Vagina (tissue), 2 donors: ENCODE data around the gene DDHD1. TPM values are rescaled to one million over a fixed set of nuclear protein-coding genes. Genes with fewer than 3 reads are reported as not detected.

Experiments used
- DNase-seq, 2 donors: peaks; one replicate each; pipeline ENCODE4 v3.0.0-alpha.2; 2017; ENCODE audit errors: extremely low spot score in 2 of 2
- H3K27ac ChIP-seq: fragments of 200-600 bp; sonication (generic); one replicate; pipeline ENCODE4 v1.5.1; 2019
- H3K27me3 ChIP-seq: fragments of 200-600 bp; sonication (generic); one replicate; pipeline ENCODE4 v1.5.1; 2019
- H3K36me3 ChIP-seq, 2 donors: fragments of 200-600 bp; sonication (generic); one replicate each; pipeline ENCODE4 v1.5.1; 2017 to 2019
- H3K4me1 ChIP-seq: fragments of 200-600 bp; sonication (generic); one replicate; pipeline ENCODE4 v1.5.1; 2019
- H3K4me3 ChIP-seq, 2 donors: fragments of 200-600 bp; sonication (generic); 1 replicate in 1 of 2; 2 replicates in 1 of 2; pipeline ENCODE4 v1.5.1; 2016 to 2019
- H3K9me3 ChIP-seq: fragments of 200-600 bp; sonication (generic); one replicate; pipeline ENCODE4 v1.5.1; 2019
- POLR2A ChIP-seq, 2 donors: fragments of 450-650 bp; IDR thresholded peaks; one replicate each; pipeline ENCODE4 v1.6.1; 2017; ENCODE audit warnings: antibody characterized with exemption in 2 of 2, mild to moderate bottlenecking in 2 of 2, moderate library complexity in 2 of 2
- POLR2AphosphoS5 ChIP-seq, 2 donors: sonication (generic); formaldehyde crosslinking; IDR thresholded peaks; one replicate each; pipeline ENCODE4 v1.9.0; 2017; ENCODE audit warnings: antibody characterized with exemption in 2 of 2, mild to moderate bottlenecking in 2 of 2, low read depth in 1 of 2; ENCODE audit not compliant: insufficient read depth in 1 of 2
- intact Hi-C: fragments of 100-400 bp; cut with DNase I; formaldehyde crosslinking; loops from one replicate; pipeline ENCODE4 v1.15.1; 2023
- total RNA-seq: library from RNA; depleted of rRNA; stranded (reverse); fragments of >200 nt; gene quantifications from one replicate; pipeline ENCODE4 v1.2.3, GENCODE V29; 2016
- TF ChIP-seq, protein P1 (sequence below), 3 experiments: fragments of 450-650 bp in 2 of 3; fragments of 200-600 bp in 1 of 3; sonication (generic) in 1 of 3; IDR thresholded peaks; one replicate each; pipeline ENCODE4 v1.5.1; 2017 to 2019; ENCODE audit warnings: antibody characterized with exemption in 3 of 3, mild to moderate bottlenecking in 2 of 3, moderate library complexity in 2 of 3

DDHD1 gene
- total RNA-seq, 1 donor from 2014 or later = 17.4 TPM

- TF ChIP-seq POLR2AphosphoS5 (IDR thresholded peaks at IDR 0.05; ENCODE audit: insufficient read depth in 1 of 2, low read depth in 1 of 2) (no peak), POLR2A (IDR thresholded peaks at IDR 0.05) (no peak)
- TF ChIP-seq, protein P1, sequence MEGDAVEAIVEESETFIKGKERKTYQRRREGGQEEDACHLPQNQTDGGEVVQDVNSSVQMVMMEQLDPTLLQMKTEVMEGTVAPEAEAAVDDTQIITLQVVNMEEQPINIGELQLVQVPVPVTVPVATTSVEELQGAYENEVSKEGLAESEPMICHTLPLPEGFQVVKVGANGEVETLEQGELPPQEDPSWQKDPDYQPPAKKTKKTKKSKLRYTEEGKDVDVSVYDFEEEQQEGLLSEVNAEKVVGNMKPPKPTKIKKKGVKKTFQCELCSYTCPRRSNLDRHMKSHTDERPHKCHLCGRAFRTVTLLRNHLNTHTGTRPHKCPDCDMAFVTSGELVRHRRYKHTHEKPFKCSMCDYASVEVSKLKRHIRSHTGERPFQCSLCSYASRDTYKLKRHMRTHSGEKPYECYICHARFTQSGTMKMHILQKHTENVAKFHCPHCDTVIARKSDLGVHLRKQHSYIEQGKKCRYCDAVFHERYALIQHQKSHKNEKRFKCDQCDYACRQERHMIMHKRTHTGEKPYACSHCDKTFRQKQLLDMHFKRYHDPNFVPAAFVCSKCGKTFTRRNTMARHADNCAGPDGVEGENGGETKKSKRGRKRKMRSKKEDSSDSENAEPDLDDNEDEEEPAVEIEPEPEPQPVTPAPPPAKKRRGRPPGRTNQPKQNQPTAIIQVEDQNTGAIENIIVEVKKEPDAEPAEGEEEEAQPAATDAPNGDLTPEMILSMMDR (IDR thresholded peaks at IDR 0.05) = no peak
- Histone ChIP-seq H3K9me3 (no peaks in the 10 kb centered on the region), H3K4me1 (peaks cover 9% of the 10 kb centered on the region), H3K27ac (no peak overlapping the region), H3K4me3 (no peak overlapping the region), H3K27me3 (no peaks in the 10 kb centered on the region), H3K36me3 (no peaks in the 10 kb centered on the region)
- intact Hi-C loops = no loop called here
- no peak for DNase-seq
Observed at GRCh38 chr14:53032161-53032803, 120.8 kb downstream of the DDHD1 start.

DNA sequence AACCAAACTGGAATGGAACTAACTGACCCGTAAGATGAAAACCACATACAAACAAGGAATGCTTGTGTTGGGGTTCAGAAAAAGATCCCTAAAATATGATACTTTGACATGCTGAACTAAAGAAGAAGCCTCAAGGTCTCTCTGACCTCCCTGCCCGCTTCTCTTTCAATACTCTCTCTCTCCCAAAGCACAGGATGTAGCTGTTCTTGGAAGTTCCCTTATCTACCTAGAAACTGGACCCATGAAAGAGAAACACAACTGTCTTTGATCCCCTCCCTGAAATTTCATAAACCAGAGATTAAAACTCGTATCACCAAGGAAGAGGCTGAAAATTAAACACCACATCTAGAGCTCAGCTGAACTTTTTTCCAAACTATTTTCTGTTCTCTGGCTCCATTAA is 125.6 kb downstream of the DDHD1 start:
- intact Hi-C loops = no loop called here
- TF ChIP-seq, protein P1 (IDR thresholded peaks at IDR 0.05) = no peak
- TF ChIP-seq POLR2A (IDR thresholded peaks at IDR 0.05) (no peak), POLR2AphosphoS5 (IDR thresholded peaks at IDR 0.05; ENCODE audit: insufficient read depth in 1 of 2, low read depth in 1 of 2) (no peak)

GRCh38 chr14:53027041-53027440 is 126.1 kb downstream of the DDHD1 start:
- Histone ChIP-seq H3K9me3 (no peaks in the 10 kb centered on the region), H3K4me3 (no peak overlapping the region), H3K36me3 (no peaks in the 10 kb centered on the region), H3K27me3 (no peaks in the 10 kb centered on the region), H3K27ac (no peak overlapping the region), H3K4me1 (peaks cover 4% of the 10 kb centered on the region)
- intact Hi-C loops = no loop called here
- TF ChIP-seq, protein P1 (IDR thresholded peaks at IDR 0.05) = no peak
- no peak for TF ChIP-seq POLR2AphosphoS5 (IDR thresholded peaks at IDR 0.05; ENCODE audit: insufficient read depth in 1 of 2, low read depth in 1 of 2)
- no peak for TF ChIP-seq POLR2A (IDR thresholded peaks at IDR 0.05)
- no peak for DNase-seq

More for the DNA sequence above, 125.6 kb downstream of the DDHD1 start:
- H3K36me3 ChIP-seq = no peaks in the 10 kb centered on the region
- H3K27ac ChIP-seq = no peak overlapping the region
- no peak overlapping the region for H3K4me3 ChIP-seq
- no peaks in the 10 kb centered on the region for H3K9me3 ChIP-seq
- no peak for DNase-seq
- H3K27me3 ChIP-seq = no peaks in the 10 kb centered on the region
- H3K4me1 ChIP-seq = peaks cover 9% of the 10 kb centered on the region

- Histone ChIP-seq H3K9me3 (no peaks in the 10 kb centered on the region), H3K4me3 (no peak overlapping the region), H3K27me3 (no peaks in the 10 kb centered on the region), H3K36me3 (no peaks in the 10 kb centered on the region), H3K4me1 (no peaks in the 10 kb centered on the region), H3K27ac (no peak overlapping the region)
- TF ChIP-seq POLR2A (IDR thresholded peaks at IDR 0.05) (no peak), POLR2AphosphoS5 (IDR thresholded peaks at IDR 0.05; ENCODE audit: insufficient read depth in 1 of 2, low read depth in 1 of 2) (no peak)
- TF ChIP-seq, protein P1 (IDR thresholded peaks at IDR 0.05) = no peak
- no peak for DNase-seq
- intact Hi-C loops = no loop called here
Observed at GRCh38 chr14:53023325-53023724, 129.8 kb downstream of the DDHD1 start.

DNA sequence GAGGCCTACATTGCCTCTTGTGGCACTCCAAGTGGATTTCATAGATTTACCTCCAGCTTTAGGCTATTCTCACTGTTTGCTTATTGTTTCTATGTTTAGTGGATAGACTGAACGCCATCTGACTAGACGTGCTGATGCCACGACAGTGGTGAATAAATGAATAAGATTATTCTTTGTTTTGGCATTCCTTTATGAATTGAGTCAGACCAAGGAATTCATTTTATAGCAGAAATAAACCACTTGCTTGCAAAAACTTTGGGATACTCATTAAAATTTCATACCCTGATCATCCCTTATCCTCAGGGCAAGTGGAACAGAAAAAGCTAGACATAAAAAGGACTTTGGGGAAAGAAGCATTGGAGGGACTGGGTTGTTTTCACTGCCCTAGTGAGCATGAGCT is 130.5 kb downstream of the DDHD1 start:
- intact Hi-C loops = no loop called here
- no peaks in the 10 kb centered on the region for H3K4me1 ChIP-seq
- H3K9me3 ChIP-seq = no peaks in the 10 kb centered on the region
- no peak overlapping the region for H3K27ac ChIP-seq
- H3K27me3 ChIP-seq = no peaks in the 10 kb centered on the region
- TF ChIP-seq POLR2A (IDR thresholded peaks at IDR 0.05) (no peak), POLR2AphosphoS5 (IDR thresholded peaks at IDR 0.05; ENCODE audit: insufficient read depth in 1 of 2, low read depth in 1 of 2) (no peak)
- TF ChIP-seq, protein P1 (IDR thresholded peaks at IDR 0.05) = no peak
- H3K4me3 ChIP-seq = no peak overlapping the region
- DNase-seq = no peak
- H3K36me3 ChIP-seq = no peaks in the 10 kb centered on the region
